ENCODE data around the gene GPI. TPM values are rescaled to one million over a fixed set of nuclear protein-coding genes. Genes with fewer than 3 reads are reported as not detected.

GPI gene
- total RNA-seq: 100 to 1,000 TPM; 383 to 449 (median 421) TPM

DNA sequence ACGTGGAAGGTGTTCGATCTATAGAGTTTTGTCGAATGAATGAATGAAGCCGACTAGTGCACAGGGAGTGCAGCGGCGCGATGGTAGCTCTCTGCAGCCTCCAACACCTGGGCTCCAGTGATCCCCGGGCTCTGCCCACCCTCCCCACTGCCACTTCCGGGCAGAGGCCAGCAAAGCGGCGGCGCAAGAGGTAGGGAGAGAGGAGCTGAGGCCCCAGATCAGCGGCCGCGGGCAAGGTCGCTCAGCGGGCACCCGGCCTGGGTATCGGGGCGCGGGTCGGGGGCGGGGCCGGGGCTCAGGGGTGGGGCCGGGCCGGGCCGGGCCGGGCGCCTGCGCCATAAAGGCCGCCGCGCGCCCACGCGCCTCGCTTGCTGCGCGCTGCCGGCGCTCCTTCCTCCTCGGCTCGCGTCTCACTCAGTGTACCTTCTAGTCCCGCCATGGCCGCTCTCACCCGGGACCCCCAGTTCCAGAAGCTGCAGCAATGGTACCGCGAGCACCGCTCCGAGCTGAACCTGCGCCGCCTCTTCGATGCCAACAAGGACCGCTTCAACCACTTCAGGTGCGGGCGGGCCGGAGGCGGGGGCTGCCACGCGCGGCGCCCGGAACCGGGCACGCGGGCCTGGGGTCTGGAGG lies at the start of gene GPI:
Gene GPI (plus strand): TSS at position 367 of the 633 bp plus-strand sequence. CDS start 71 bp downstream, at position 438.
- peaks cover 22% of the 10 kb centered on the region for H3K36me3 Mint-ChIP-seq (ENCODE audit: insufficient read depth)
- H3K27me3 Mint-ChIP-seq (ENCODE audit: low read depth): no peaks in the 10 kb centered on the region
- H3K9me3 Mint-ChIP-seq: no peaks in the 10 kb centered on the region

DNA sequence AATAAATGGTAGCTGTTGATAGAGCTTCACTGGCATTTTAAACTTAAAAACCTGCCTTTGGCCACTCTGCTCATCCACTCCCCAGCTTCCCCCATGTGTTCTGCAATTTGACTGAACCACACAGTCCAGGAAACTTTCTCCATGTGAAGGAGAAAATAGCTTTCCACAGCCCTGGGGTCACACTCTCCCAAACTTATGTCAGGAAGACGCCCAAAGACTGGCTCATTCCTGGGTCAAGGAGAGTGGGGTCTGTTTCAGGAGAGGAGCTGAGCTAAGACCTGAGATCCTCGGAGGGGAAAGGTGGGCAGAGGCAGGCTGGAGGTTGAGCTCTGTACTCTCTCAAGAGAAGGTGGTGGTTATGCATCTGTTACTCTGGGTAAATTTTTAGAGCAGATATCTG lies 48.7 kb upstream of the GPI start:
- Mint-ChIP-seq H3K27me3 (ENCODE audit: low read depth) (no peaks in the 10 kb centered on the region), H3K9me3 (no peaks in the 10 kb centered on the region), H3K4me3 (no peak overlapping the region), H3K36me3 (ENCODE audit: insufficient read depth) (peaks cover 8% of the 10 kb centered on the region), H3K4me1 (ENCODE audit: low read depth) (peaks cover 41% of the 10 kb centered on the region)
- DNase-seq (no peak), ATAC-seq (no peak)

More for the DNA sequence above, at the start of gene GPI:
- ATAC-seq (peak; percentile 94 to 95), DNase-seq (peak; percentile 66)
- H3K4me1 Mint-ChIP-seq (ENCODE audit: low read depth): peaks cover 32% of the 10 kb centered on the region
- H3K4me3 Mint-ChIP-seq: peak within 1 kb of the TSS; percentile 99

DNA sequence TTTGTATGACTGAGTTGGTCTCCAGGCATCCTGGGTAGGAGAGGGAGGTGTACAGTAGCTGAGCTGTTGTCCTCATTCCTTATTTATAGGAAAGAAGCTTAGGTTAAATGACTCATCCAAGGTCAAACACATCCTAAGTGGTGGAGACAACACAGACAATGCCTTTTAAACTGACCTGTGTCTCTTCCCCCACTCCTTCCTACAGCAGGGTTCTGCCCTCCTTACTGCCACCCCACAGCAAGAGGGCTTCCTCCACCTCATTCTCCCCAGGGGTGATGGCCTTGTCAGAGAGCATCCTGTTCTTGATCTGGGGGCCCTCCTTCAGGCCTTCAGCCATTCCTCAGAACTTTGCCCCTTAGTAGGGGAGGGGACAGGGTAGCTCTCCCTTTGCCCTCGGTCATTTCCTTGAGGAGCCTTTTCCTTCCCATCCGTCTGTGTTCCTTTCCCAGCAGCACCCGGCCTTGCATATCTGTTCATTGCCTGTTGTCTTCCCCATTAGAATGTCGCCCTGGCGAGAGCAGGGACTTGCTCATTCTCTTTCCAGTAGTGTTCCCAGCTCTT lies 48.2 kb upstream of the GPI start:
- H3K36me3 Mint-ChIP-seq (ENCODE audit: insufficient read depth): peaks cover 8% of the 10 kb centered on the region
- no peaks in the 10 kb centered on the region for H3K27me3 Mint-ChIP-seq (ENCODE audit: low read depth)
- DNase-seq (no peak), ATAC-seq (peak in 1 of 2 donors; percentile 13)
- peak overlapping the region; percentile 33 for H3K4me3 Mint-ChIP-seq
- H3K4me1 Mint-ChIP-seq (ENCODE audit: low read depth): peaks cover 40% of the 10 kb centered on the region
- no peaks in the 10 kb centered on the region for H3K9me3 Mint-ChIP-seq

GRCh38 chr19:34317311-34317927 lies 47.6 kb upstream of the GPI start:
- DNase-seq: no peak
- Mint-ChIP-seq H3K4me1 (ENCODE audit: low read depth) (peaks cover 40% of the 10 kb centered on the region), H3K36me3 (ENCODE audit: insufficient read depth) (peaks cover 8% of the 10 kb centered on the region), H3K4me3 (peak overlapping the region; percentile 33), H3K27me3 (ENCODE audit: low read depth) (no peaks in the 10 kb centered on the region), H3K9me3 (no peaks in the 10 kb centered on the region)
- ATAC-seq: peak; percentile 61 to 80

DNA sequence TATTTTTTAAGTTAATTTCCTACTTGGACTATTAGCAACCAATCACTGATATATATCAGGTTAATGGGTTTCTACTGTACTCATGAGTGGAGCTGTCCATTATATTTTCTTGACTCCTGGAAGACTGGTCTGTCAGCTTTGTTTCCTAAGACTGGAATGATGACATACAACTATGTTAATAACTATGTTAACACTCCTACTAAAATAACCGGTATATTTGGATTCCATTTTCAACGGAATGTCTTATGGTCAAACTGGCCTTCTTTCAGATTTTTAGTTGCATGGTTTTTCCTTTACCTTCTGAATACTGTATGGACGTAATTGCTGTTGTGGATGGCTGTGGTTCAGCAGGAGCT lies 45.8 kb upstream of the GPI start:
- Mint-ChIP-seq H3K9me3 (no peaks in the 10 kb centered on the region), H3K27me3 (ENCODE audit: low read depth) (no peaks in the 10 kb centered on the region)

DNA sequence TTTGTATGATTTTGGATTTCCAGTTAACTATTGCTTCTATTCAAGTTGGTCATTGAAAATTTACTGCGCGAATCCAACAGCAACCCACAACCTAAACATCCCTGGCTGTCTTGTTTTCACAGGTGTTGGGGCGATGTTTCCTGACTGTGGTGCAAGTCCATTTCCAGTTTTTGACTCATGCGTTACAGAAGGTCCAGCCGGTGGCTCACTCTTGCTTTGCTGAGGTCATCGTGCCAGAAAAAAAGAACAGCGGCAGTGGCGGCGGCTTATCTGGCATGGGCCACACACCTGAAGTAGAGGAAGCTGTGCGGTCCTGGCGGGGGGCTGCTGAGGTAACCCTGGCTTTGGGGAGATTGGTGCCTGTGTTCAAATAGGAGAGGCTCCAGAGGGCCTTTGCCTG lies 45.2 kb upstream of the GPI start:
- peaks cover 10% of the 10 kb centered on the region for H3K36me3 Mint-ChIP-seq (ENCODE audit: insufficient read depth)
- DNase-seq (no peak), ATAC-seq (no peak)
- no peaks in the 10 kb centered on the region for H3K27me3 Mint-ChIP-seq (ENCODE audit: low read depth)
- H3K9me3 Mint-ChIP-seq: no peaks in the 10 kb centered on the region
- H3K4me1 Mint-ChIP-seq (ENCODE audit: low read depth): peaks cover 35% of the 10 kb centered on the region
- no peak overlapping the region for H3K4me3 Mint-ChIP-seq

More for the DNA sequence above, 45.8 kb upstream of the GPI start:
- ATAC-seq: no peak
- Mint-ChIP-seq H3K36me3 (ENCODE audit: insufficient read depth) (peaks cover 10% of the 10 kb centered on the region), H3K4me1 (ENCODE audit: low read depth) (peaks cover 40% of the 10 kb centered on the region), H3K4me3 (no peak overlapping the region)
- no peak for DNase-seq

- H3K4me3 Mint-ChIP-seq: no peak overlapping the region
Observed at GRCh38 chr19:34320277-34320676, 44.7 kb upstream of the GPI start.

DNA sequence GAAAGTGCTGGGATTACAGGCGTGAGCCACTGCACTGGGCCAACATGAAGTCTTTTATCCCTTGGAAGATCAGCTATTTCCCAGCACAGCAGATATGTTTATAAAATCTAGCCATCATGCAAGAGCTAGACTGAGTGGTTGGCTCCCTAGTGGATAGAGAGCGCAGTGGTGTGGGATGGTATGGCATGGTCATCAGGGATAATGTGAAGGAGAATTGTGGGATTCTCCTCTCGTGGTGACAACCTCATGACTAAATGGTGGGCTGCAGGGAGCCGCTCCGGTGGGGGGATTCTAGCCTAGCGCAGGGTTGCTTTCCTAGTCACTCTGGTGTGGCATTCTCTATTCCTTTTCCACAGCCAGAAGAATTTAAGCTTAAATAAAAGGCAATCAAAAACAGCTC lies 43.3 kb upstream of the GPI start:
- H3K36me3 Mint-ChIP-seq (ENCODE audit: insufficient read depth): peaks cover 25% of the 10 kb centered on the region
- peaks cover 22% of the 10 kb centered on the region for H3K4me1 Mint-ChIP-seq (ENCODE audit: low read depth)
- ATAC-seq (no peak), DNase-seq (no peak)
- no peaks in the 10 kb centered on the region for H3K27me3 Mint-ChIP-seq (ENCODE audit: low read depth)
- H3K4me3 Mint-ChIP-seq: no peak overlapping the region
- no peaks in the 10 kb centered on the region for H3K9me3 Mint-ChIP-seq

More at GRCh38 chr19:34320277-34320676, 44.7 kb upstream of the GPI start:
- ATAC-seq: no peak
- no peak for DNase-seq
- Mint-ChIP-seq H3K4me1 (ENCODE audit: low read depth) (peaks cover 30% of the 10 kb centered on the region), H3K27me3 (ENCODE audit: low read depth) (no peaks in the 10 kb centered on the region), H3K9me3 (no peaks in the 10 kb centered on the region), H3K36me3 (ENCODE audit: insufficient read depth) (peaks cover 13% of the 10 kb centered on the region)

DNA sequence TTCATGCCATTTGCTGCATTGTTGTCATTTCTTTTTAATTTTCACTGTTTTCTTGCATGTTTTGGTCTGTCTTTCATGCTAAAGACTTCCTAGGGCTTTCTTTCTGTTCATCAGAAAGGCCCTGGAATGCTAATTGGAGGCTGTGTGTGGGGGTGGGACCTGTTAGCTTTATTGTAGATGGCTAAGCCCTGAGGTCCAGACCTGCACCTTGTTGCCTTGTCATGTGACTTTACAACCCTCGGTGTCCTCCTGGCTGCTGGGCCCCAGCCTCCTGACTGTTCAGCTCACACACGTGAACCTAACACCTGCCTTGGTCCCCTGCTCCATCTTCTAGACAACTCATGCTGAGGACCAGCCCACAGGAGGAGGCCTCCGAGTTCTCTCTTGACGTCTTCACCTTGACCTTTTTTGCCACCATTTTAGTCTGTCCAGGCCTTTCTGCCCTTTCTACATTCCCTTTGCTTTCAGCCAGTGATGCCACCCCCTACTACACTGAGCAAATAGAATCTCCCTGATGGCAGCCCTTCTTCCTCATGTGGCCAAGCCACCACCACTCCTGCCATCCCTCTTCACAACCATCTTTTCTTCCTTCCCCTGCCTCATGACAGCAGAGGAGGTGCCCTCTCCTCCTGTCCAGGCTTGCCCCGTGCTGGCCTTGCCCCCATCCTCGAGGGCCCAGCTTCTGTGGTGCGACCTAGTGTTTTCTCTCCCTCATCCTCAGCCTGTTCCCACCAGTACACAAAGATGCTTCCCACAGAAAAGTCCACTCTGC lies 41.4 kb upstream of the GPI start:
- no peak for DNase-seq
- Mint-ChIP-seq H3K9me3 (no peaks in the 10 kb centered on the region), H3K4me3 (no peak overlapping the region), H3K4me1 (ENCODE audit: low read depth) (peaks cover 4% of the 10 kb centered on the region), H3K36me3 (ENCODE audit: insufficient read depth) (peaks cover 34% of the 10 kb centered on the region), H3K27me3 (ENCODE audit: low read depth) (no peaks in the 10 kb centered on the region)
- ATAC-seq: no peak

- no peak for ATAC-seq
- H3K9me3 Mint-ChIP-seq: no peaks in the 10 kb centered on the region
- peaks cover 1% of the 10 kb centered on the region for H3K4me1 Mint-ChIP-seq (ENCODE audit: low read depth)
- H3K4me3 Mint-ChIP-seq: no peak overlapping the region
- H3K36me3 Mint-ChIP-seq (ENCODE audit: insufficient read depth): peaks cover 37% of the 10 kb centered on the region
- H3K27me3 Mint-ChIP-seq (ENCODE audit: low read depth): no peaks in the 10 kb centered on the region
- DNase-seq: no peak
Observed at GRCh38 chr19:34324320-34324719, 40.7 kb upstream of the GPI start.

- Mint-ChIP-seq H3K9me3 (no peaks in the 10 kb centered on the region), H3K27me3 (ENCODE audit: low read depth) (no peaks in the 10 kb centered on the region), H3K36me3 (ENCODE audit: insufficient read depth) (peaks cover 38% of the 10 kb centered on the region), H3K4me1 (ENCODE audit: low read depth) (no peaks in the 10 kb centered on the region), H3K4me3 (no peak overlapping the region)
- ATAC-seq (no peak), DNase-seq (no peak)
Observed at GRCh38 chr19:34325181-34325580, 39.8 kb upstream of the GPI start.

DNA sequence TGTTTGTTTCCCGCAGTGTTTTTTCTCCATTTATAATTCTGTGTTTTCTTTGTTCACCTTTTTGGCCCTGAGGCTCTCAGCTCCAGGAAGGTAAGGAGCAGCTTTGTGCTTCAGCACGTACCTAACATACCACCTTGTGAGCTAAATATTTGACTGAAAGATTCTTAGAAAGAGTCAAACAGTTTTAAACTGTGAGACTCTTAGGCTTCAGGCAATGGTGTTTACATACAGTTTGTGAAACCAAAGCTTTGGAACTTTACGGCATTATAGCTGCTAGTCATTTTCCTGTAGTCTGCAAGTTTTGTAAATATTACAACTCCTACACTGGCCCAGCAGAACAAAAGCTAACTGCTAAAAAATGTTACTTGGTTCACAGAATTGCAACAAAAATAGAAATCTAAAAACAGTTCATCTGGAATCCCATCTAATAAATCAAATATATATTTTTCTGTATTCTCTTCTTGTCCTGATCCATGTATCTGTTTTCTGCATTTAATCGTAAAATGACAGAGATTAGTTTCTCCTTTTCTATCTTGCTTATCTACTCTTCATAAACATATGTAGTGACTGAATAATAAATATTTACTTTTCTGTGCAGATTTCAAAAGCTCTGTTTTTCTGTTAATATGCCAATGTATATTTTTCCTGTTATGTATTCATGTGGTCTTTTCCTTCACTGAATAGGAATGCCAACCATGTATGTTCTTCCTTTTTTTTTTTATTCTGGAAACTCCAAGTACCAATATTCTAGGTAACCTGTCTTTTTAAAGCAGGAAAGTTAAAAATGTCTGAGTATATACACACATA lies 38.8 kb upstream of the GPI start:
- DNase-seq (no peak), ATAC-seq (no peak)
- no peaks in the 10 kb centered on the region for H3K9me3 Mint-ChIP-seq
- H3K27me3 Mint-ChIP-seq (ENCODE audit: low read depth): no peaks in the 10 kb centered on the region
- no peaks in the 10 kb centered on the region for H3K4me1 Mint-ChIP-seq (ENCODE audit: low read depth)
- H3K36me3 Mint-ChIP-seq (ENCODE audit: insufficient read depth): peaks cover 38% of the 10 kb centered on the region
- no peak overlapping the region for H3K4me3 Mint-ChIP-seq

- DNase-seq: no peak
- peaks cover 43% of the 10 kb centered on the region for H3K36me3 Mint-ChIP-seq (ENCODE audit: insufficient read depth)
- H3K4me1 Mint-ChIP-seq (ENCODE audit: low read depth): no peaks in the 10 kb centered on the region
- H3K27me3 Mint-ChIP-seq (ENCODE audit: low read depth): no peaks in the 10 kb centered on the region
- no peak for ATAC-seq
- no peaks in the 10 kb centered on the region for H3K9me3 Mint-ChIP-seq
- H3K4me3 Mint-ChIP-seq: no peak overlapping the region
Observed at GRCh38 chr19:34327851-34328250, 37.1 kb upstream of the GPI start.

DNA sequence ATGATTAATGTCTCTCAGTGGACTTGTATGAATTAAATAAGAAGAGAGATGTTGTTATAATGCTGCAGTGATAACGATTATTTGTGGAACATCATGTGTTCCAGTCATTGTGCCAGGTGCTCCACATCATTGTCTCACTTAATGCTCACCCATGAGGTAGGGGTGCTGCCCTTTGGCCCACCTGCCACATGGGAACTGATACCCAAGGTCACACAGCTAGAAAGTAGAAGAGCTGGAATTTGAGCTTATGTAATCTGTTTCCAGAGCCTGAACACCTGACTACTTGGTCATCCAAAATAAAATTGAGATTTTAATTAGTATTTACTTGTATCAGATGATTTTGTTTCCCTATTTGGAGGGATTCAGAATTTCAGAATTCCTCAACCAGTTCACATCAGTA lies 36.0 kb upstream of the GPI start:
- Mint-ChIP-seq H3K27me3 (ENCODE audit: low read depth) (no peaks in the 10 kb centered on the region), H3K9me3 (no peaks in the 10 kb centered on the region), H3K4me1 (ENCODE audit: low read depth) (no peaks in the 10 kb centered on the region), H3K4me3 (no peak overlapping the region), H3K36me3 (ENCODE audit: insufficient read depth) (peaks cover 45% of the 10 kb centered on the region)
- ATAC-seq (no peak), DNase-seq (no peak)

Measured in activated T-cell treated with anti-CD3 and anti-CD28 coated beads, Interleukin-2, amount 50 U/mL, for 4 hours (primary cell).